ENCODE measurements around the gene SELENOI. TPM values are rescaled to one million over a fixed set of nuclear protein-coding genes. Genes with fewer than 3 reads are reported as not detected.
A peak's percentile ranks its signal among the peaks of the same experiment; 100 is the strongest.
"Not testable (repeated sequence)": the region's sequence is repeated elsewhere in the genome, so short reads cannot be mapped to it uniquely, and the experiment has no call there.

The SELENOI gene
- total RNA-seq, 1 donor from 2014 or later, result 10.8 TPM

DNA sequence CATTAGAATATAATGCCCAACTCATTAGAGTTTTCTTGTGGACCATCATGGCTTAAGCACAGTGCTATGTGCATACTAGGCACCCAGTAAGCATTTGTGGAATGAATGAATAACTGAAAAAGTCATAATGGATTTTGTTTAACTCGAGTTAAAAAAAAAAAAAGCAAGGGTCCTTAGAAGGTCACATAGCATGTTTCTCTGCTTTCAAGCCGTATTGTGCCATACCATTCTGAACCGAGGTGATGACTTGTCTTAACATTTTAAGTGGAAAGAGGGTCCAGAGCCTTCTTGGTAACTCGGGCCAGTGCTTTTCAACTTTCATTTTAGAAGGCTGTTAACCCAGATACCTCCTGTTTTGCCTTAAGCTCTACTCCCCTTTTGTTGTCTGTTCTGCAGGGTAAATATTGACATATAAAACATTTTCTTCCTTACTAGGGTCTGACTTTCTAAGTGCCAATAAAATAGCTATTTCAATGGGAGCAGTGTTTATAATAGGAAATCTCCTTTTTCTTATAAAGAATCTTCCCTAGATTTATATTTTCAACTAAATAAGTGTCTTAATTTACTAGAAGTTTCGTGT lies 1.4 kb downstream of the SELENOI start:
- no peak for DNase-seq

DNA sequence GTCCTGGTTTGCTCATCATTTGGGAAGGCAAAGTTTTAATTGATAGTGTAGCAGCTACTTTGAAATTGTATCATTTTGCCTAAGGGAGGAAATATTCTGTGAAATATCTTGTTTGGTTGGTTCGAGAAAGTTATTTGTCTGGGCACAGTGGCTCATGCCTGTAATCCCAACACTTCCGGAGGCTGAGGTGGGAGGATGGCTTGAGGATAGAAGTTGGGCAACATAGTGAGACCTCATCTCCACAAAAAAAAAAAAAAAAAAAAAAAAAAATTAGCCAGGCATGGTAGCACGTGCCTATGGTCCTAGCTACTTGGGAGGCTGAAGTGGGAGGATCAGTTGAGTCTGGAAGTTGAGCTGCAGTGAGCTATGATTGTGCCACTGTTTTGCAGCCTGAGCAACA lies 3.7 kb downstream of the SELENOI start:
- DNase-seq, result no peak
- intact Hi-C loops (cut with micrococcal nuclease), result no loop called here
- Histone ChIP-seq H3K27me3 (ENCODE audit: low read depth) (no peaks in the 10 kb centered on the region), H3K4me3 (no peak overlapping the region), H3K9me3 (replicated peaks) (no peaks in the 10 kb centered on the region), H3K4me1 (peaks cover 35% of the 10 kb centered on the region), H3K36me3 (no peaks in the 10 kb centered on the region), H3K27ac (replicated peaks) (no peak overlapping the region)
- TF ChIP-seq, protein P1, sequence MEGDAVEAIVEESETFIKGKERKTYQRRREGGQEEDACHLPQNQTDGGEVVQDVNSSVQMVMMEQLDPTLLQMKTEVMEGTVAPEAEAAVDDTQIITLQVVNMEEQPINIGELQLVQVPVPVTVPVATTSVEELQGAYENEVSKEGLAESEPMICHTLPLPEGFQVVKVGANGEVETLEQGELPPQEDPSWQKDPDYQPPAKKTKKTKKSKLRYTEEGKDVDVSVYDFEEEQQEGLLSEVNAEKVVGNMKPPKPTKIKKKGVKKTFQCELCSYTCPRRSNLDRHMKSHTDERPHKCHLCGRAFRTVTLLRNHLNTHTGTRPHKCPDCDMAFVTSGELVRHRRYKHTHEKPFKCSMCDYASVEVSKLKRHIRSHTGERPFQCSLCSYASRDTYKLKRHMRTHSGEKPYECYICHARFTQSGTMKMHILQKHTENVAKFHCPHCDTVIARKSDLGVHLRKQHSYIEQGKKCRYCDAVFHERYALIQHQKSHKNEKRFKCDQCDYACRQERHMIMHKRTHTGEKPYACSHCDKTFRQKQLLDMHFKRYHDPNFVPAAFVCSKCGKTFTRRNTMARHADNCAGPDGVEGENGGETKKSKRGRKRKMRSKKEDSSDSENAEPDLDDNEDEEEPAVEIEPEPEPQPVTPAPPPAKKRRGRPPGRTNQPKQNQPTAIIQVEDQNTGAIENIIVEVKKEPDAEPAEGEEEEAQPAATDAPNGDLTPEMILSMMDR (IDR thresholded peaks at IDR 0.05; ENCODE audit: borderline replicate concordance), result no peak

More for the DNA sequence above, 1.4 kb downstream of the SELENOI start:
- TF ChIP-seq, protein P1 (IDR thresholded peaks at IDR 0.05; ENCODE audit: borderline replicate concordance), result no peak
- intact Hi-C loops (cut with micrococcal nuclease), result no loop called here
- Histone ChIP-seq H3K9me3 (replicated peaks) (no peaks in the 10 kb centered on the region), H3K4me3 (peak overlapping the region; percentile 89), H3K27me3 (ENCODE audit: low read depth) (no peaks in the 10 kb centered on the region), H3K4me1 (peaks cover 42% of the 10 kb centered on the region), H3K36me3 (no peaks in the 10 kb centered on the region), H3K27ac (replicated peaks) (peak overlapping the region; percentile 95)

DNA sequence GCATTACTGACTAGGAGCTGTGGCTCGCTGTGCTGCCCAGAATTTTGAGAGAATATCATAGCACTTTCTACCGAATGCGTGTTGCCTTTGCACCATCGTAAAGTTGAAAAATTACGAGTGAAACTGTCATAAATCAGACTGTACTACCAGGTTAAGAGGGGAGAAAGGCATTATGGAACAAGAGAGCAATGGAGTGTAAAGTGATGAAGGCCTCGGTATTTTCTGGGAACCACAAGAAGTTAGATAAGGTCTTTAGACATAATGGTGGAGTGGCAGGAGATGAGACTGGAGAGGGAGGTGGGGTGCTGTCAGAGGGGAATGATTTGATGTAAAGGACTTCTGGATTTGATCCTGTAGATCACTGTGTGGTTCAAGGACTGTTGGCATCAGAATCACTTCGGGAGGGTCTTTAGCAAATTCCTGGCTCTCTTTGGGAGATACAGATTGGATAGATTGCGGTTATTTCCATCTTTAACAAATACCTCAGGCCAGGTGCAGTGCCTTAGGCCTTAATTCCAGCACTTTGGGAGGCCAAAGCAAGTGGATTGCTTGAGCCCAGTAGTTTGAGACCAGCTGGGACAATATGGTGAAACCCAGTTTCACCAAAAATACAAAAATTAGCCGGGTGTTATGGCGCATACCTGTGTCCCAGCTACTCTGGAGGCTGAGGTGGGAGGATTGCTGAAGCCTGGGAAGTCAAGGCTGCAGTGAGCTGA lies 5.6 kb downstream of the SELENOI start:
- Histone ChIP-seq H3K27ac (replicated peaks) (no peak overlapping the region), H3K4me1 (peaks cover 22% of the 10 kb centered on the region), H3K9me3 (replicated peaks) (no peaks in the 10 kb centered on the region), H3K27me3 (ENCODE audit: low read depth) (no peaks in the 10 kb centered on the region), H3K4me3 (no peak overlapping the region), H3K36me3 (no peaks in the 10 kb centered on the region)
- TF ChIP-seq, protein P1 (IDR thresholded peaks at IDR 0.05; ENCODE audit: borderline replicate concordance), result no peak
- DNase-seq, result no peak
- intact Hi-C loops (cut with micrococcal nuclease), result no loop called here

DNA sequence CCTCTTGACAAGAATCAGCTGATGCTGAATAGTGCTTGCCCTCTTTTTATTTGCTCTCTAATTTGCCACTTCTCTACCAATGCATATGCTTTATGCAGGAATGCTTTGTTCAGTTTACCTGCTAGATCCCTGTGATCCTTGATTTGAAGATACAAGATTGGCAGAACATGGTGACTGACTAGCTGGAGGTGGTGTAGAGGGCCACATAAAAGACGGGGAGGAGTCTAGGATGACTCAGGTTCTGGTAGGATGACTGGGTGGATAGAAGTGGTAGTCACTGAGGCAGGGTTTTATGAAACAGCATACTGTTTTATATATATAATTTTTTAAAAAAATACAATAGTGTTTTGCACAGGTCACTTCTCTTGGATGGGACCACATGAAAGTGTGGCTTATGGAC lies 6.9 kb downstream of the SELENOI start:
- H3K27me3 ChIP-seq (ENCODE audit: low read depth), result no peaks in the 10 kb centered on the region
- H3K9me3 ChIP-seq (replicated peaks), result no peaks in the 10 kb centered on the region
- peaks cover 6% of the 10 kb centered on the region for H3K36me3 ChIP-seq
- no peak for DNase-seq
- intact Hi-C loops (cut with micrococcal nuclease), result no loop called here
- H3K4me1 ChIP-seq, result peaks cover 8% of the 10 kb centered on the region
- no peak overlapping the region for H3K4me3 ChIP-seq
- H3K27ac ChIP-seq (replicated peaks), result no peak overlapping the region
- TF ChIP-seq, protein P1 (IDR thresholded peaks at IDR 0.05; ENCODE audit: borderline replicate concordance), result no peak

DNA sequence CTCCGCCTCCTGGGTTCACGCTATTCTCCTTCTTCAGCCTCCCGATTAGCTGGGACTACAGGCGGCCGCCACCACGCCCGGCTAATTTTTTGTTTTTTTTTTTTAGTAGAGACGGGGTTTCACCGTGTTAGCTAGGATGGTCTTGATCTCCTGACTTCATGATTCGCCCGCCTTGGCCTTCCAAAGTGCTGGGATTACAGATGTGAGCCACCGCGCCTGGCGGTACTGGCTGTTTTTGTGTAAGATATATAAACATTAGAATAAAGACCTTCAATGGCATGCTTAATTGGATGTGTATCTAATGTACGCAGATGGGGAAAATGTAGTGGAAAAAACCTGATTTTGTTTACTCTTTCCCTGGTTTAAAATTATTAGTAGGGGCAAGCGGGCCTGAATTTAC lies 8.5 kb downstream of the SELENOI start:
- H3K27ac ChIP-seq (replicated peaks); intact Hi-C loops (cut with micrococcal nuclease); H3K9me3 ChIP-seq (replicated peaks): not testable (repeated sequence)

More for the DNA sequence above, 8.5 kb downstream of the SELENOI start:
- H3K4me1 ChIP-seq; H3K4me3 ChIP-seq; H3K27me3 ChIP-seq (ENCODE audit: low read depth); H3K36me3 ChIP-seq; DNase-seq: not testable (repeated sequence)
